HG03571 (cell line): Measurements from ENCODE around the gene EPN2.

ENCODE experiments used
- ATAC-seq: cut with Tn5 transposase; IDR thresholded peaks from one replicate; pipeline ENCODE4 v1.9.1; 2021; ENCODE audit not compliant: unreplicated experiment

EPN2 gene

DNA sequence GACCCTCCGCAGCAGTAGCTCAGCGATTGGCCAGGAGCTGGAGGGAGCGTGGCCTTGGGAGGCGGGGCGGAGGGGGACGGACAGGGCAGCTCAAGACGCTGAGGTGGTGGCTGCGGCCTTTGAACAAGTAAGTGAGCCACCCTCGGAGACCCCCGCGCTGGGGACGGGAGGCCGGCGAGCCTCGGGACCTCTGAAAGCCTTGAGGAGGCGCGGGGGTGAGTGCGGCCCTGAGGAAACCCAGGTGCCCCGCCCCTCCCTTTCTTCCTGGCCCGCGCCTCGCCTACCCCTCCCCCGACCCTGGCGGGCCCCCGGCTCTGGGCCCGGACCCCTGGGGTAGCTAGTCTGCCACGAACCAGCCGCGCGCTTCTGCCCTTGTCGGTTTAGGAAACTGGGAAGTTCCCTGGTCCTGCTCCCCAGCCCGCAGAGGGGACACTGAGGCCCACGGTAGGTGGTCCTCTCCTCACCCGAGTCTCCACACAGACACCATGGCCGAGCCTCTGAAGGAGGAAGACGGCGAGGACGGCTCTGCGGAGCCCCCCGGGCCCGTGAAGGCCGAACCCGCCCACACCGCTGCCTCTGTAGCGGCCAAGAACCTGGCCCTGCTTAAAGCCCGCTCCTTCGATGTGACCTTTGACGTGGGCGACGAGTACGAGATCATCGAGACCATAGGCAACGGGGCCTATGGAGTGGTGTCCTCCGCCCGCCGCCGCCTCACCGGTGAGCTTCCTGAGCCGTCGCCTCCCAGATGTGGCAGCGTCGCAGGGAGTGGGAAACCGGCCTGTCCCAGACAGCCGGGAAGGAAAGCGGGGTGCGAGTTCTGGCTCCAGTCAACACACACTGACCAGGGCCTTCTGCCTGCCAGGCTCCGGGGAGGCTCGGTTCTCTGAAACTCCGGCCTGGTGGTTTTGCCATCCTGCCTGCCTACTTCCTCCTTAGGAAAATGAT is 141.5 kb downstream of the EPN2 start, which contains the start of gene MAPK7:
Gene MAPK7 (plus strand): TSS at position 83 of the 945 bp plus-strand sequence. CDS start 403 bp downstream, at position 486.
- no peak for ATAC-seq

- no peak for ATAC-seq
Observed at GRCh38 chr17:19379361-19380065, 142.3 kb downstream of the EPN2 start.

DNA sequence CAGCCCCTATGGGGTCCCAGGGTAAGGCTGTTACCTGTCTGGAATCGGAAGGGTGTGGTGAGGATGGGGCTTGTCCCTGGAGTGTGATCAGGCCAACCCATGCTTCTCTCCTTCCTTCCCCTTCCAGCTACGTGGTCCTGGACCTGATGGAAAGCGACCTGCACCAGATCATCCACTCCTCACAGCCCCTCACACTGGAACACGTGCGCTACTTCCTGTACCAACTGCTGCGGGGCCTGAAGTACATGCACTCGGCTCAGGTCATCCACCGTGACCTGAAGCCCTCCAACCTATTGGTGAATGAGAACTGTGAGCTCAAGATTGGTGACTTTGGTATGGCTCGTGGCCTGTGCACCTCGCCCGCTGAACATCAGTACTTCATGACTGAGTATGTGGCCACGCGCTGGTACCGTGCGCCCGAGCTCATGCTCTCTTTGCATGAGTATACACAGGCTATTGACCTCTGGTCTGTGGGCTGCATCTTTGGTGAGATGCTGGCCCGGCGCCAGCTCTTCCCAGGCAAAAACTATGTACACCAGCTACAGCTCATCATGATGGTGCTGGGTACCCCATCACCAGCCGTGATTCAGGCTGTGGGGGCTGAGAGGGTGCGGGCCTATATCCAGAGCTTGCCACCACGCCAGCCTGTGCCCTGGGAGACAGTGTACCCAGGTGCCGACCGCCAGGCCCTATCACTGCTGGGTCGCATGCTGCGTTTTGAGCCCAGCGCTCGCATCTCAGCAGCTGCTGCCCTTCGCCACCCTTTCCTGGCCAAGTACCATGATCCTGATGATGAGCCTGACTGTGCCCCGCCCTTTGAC is 143.5 kb downstream of the EPN2 start:
- ATAC-seq = no peak

DNA sequence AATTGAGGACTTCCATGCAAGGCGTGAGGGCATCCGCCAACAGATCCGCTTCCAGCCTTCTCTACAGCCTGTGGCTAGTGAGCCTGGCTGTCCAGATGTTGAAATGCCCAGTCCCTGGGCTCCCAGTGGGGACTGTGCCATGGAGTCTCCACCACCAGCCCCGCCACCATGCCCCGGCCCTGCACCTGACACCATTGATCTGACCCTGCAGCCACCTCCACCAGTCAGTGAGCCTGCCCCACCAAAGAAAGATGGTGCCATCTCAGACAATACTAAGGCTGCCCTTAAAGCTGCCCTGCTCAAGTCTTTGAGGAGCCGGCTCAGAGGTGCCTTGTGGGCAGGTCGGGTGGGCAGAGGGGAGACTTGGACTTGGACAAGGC is 144.2 kb downstream of the EPN2 start:
- ATAC-seq = no peak

- no peak for ATAC-seq
Observed at GRCh38 chr17:19381741-19382444, 144.7 kb downstream of the EPN2 start.

DNA sequence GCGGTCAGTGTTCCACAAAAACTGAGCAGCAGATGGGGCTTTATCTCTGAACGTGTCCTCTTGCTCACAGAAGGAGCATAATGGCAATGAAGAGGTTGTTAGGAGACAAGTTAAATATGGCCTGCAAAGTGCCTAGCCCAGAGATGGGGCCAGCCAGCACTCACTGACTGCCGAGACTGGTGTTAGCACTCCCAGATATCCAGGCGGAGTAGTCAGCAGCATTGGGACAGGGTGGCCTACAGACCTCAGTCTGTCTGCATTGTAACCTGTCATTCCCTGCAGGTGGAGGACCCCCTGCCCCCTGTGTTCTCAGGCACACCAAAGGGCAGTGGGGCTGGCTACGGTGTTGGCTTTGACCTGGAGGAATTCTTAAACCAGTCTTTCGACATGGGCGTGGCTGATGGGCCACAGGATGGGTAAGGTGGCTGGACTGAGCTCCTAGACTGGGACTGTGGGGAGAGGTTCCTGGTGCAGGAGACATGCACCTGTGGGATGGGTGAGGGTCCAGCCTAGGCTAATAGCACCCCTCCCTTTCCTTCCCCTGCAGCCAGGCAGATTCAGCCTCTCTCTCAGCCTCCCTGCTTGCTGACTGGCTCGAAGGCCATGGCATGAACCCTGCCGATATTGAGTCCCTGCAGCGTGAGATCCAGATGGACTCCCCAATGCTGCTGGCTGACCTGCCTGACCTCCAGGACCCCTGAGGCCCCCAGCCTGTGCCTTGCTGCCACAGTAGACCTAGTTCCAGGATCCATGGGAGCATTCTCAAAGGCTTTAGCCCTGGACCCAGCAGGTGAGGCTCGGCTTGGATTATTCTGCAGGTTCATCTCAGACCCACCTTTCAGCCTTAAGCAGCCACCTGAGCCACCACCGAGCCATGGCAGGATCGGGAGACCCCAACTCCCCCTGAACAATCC is 145.6 kb downstream of the EPN2 start:
- no peak for ATAC-seq

- ATAC-seq = no peak
Observed at GRCh38 chr17:19383681-19384470, 146.7 kb downstream of the EPN2 start.

GRCh38 chr17:19384723-19385391 is 147.7 kb downstream of the EPN2 start:
- no peak for ATAC-seq

- ATAC-seq = no peak
Observed at GRCh38 chr17:19385521-19385983, 148.4 kb downstream of the EPN2 start.
